ENCODE measurements around the gene LRRC3B.

Gene LRRC3B

DNA sequence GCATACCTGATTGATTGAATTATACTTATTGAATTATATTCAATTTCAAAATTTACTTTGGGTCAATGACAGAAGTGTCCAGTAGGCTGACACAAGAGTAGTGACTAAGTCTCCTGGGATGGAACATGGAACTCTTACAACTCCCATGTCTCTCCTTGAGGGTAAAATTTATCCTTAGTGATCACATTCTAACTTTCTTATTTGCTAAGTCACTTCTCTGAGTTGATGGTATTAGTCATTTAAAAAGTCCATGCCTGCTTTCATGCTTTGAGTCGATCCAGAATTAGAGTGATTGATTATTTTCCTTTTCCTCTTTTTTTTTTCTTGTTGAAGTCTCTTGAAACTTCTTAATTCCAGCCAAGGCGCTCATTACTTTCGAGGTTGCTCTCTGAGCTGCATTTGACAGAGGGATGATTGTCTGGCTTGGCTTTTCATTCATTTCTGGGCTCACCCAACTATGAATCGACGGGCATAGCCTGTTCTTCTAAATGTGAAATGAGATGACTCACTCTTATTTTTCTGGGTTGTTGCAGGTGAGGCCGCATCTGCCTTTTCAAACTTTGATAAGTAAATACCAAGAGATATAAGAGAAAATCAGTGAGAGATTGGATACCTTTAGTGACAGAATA is 34.9 kb downstream of the LRRC3B start:
- Histone ChIP-seq H3K4me3 (ENCODE audit: low read depth, low read length) (no peak overlapping the region), H3K27ac (ENCODE audit: extremely low read depth, low read depth, low read length) (no peak overlapping the region), H3K9me3 (ENCODE audit: control insufficient read depth, insufficient read depth, low read depth, low read length) (no peaks in the 10 kb centered on the region), H3K4me1 (ENCODE audit: control insufficient read depth, insufficient read depth, low read length) (no peaks in the 10 kb centered on the region), H3K36me3 (ENCODE audit: control insufficient read depth in 2 of 2, insufficient read depth in 1 of 2, low read length in 2 of 2) (no peaks in the 10 kb centered on the region)
- ChIA-PET CTCF (no interaction called here), POLR2A (no interaction called here)
- TF ChIP-seq ZNF521 (tag by site-specific recombination; IDR thresholded peaks at IDR 0.05) = no peak
- no peak for TF ChIP-seq ZNF175 (tag by site-specific recombination; IDR thresholded peaks at IDR 0.05)
- TF ChIP-seq ZNF768 (tag by site-specific recombination; IDR thresholded peaks at IDR 0.05) = no peak
- TF ChIP-seq ZNF16 (tag by site-specific recombination; IDR thresholded peaks at IDR 0.05; ENCODE audit: low read depth) = no peak
- no peak for TF ChIP-seq FEZF1 (tag by site-specific recombination; IDR thresholded peaks at IDR 0.05)
- no peak for TF ChIP-seq ZNF248 (tag by site-specific recombination; IDR thresholded peaks at IDR 0.05)
- no peak for TF ChIP-seq ZFP37 (tag by site-specific recombination; IDR thresholded peaks at IDR 0.05)
- no peak for TF ChIP-seq ZNF544 (tag by site-specific recombination; IDR thresholded peaks at IDR 0.05)
- TF ChIP-seq SETDB1 (IDR thresholded peaks at IDR 0.05; ENCODE audit: insufficient read length, low read length) = no peak
- TF ChIP-seq ZNF184 (tag by site-specific recombination; IDR thresholded peaks at IDR 0.05) = no peak
- no peak for TF ChIP-seq ZNF121 (tag by site-specific recombination; IDR thresholded peaks at IDR 0.05)
- no peak for TF ChIP-seq ZSCAN30 (tag by site-specific recombination; IDR thresholded peaks at IDR 0.05)
- no peak for TF ChIP-seq ZNF19 (tag by site-specific recombination; IDR thresholded peaks at IDR 0.05; ENCODE audit: low read depth)
- TF ChIP-seq ZBTB10 (tag by site-specific recombination; IDR thresholded peaks at IDR 0.05) = no peak
- TF ChIP-seq TCF7L2 (IDR thresholded peaks at IDR 0.05; ENCODE audit: borderline replicate concordance, low read depth, low read length) = no peak
- no peak for TF ChIP-seq ELK4 (IDR thresholded peaks at IDR 0.05; ENCODE audit: borderline replicate concordance, low read depth, low read length)
- no peak for TF ChIP-seq PRDM1 (tag by site-specific recombination; IDR thresholded peaks at IDR 0.05)
- no peak for TF ChIP-seq PATZ1 (tag by site-specific recombination; IDR thresholded peaks at IDR 0.05)

DNA sequence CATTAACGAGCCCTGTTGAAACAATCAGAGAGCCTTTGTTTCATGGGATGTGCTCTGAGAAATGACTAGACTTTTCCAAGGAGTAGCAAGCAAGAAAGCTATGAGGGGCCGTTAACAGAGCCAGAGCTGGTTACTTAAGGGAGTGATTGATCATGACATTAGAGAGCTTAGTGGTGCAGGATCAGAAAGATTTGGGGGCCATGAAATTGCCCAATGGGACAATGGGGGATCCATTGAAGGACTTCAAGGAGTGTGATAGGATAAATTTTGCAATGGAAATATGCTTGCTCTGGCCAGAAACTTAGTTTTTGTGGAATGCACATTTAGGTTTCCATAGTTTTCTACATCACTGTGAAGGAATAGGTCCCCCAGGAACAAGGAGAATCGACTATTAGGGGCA is 45.6 kb downstream of the LRRC3B start:
- no peak overlapping the region for H3K4me3 ChIP-seq (ENCODE audit: low read depth, low read length)
- H3K9me3 ChIP-seq (ENCODE audit: control insufficient read depth, insufficient read depth, low read depth, low read length) = no peaks in the 10 kb centered on the region
- H3K4me1 ChIP-seq (ENCODE audit: control insufficient read depth, insufficient read depth, low read length) = no peaks in the 10 kb centered on the region
- ChIA-PET POLR2A (no interaction called here), CTCF (no interaction called here)
- H3K27ac ChIP-seq (ENCODE audit: extremely low read depth, low read depth, low read length) = no peak overlapping the region
- no peaks in the 10 kb centered on the region for H3K36me3 ChIP-seq (ENCODE audit: control insufficient read depth in 2 of 2, insufficient read depth in 1 of 2, low read length in 2 of 2)
- TF ChIP-seq ZNF76 (tag by site-specific recombination; IDR thresholded peaks at IDR 0.05; ENCODE audit: borderline replicate concordance, low read depth) (no peak), ZNF174 (tag by site-specific recombination; IDR thresholded peaks at IDR 0.05) (no peak), ZNF302 (tag by site-specific recombination; IDR thresholded peaks at IDR 0.05; ENCODE audit: low read depth) (no peak), ZBTB20 (tag by site-specific recombination; IDR thresholded peaks at IDR 0.05) (no peak), ZNF248 (tag by site-specific recombination; IDR thresholded peaks at IDR 0.05) (no peak), ZNF514 (tag by site-specific recombination; IDR thresholded peaks at IDR 0.05) (no peak), ZSCAN4 (tag by site-specific recombination; IDR thresholded peaks at IDR 0.05) (no peak), ZNF843 (tag by site-specific recombination; IDR thresholded peaks at IDR 0.05) (no peak)
- TF ChIP-seq, protein P1, sequence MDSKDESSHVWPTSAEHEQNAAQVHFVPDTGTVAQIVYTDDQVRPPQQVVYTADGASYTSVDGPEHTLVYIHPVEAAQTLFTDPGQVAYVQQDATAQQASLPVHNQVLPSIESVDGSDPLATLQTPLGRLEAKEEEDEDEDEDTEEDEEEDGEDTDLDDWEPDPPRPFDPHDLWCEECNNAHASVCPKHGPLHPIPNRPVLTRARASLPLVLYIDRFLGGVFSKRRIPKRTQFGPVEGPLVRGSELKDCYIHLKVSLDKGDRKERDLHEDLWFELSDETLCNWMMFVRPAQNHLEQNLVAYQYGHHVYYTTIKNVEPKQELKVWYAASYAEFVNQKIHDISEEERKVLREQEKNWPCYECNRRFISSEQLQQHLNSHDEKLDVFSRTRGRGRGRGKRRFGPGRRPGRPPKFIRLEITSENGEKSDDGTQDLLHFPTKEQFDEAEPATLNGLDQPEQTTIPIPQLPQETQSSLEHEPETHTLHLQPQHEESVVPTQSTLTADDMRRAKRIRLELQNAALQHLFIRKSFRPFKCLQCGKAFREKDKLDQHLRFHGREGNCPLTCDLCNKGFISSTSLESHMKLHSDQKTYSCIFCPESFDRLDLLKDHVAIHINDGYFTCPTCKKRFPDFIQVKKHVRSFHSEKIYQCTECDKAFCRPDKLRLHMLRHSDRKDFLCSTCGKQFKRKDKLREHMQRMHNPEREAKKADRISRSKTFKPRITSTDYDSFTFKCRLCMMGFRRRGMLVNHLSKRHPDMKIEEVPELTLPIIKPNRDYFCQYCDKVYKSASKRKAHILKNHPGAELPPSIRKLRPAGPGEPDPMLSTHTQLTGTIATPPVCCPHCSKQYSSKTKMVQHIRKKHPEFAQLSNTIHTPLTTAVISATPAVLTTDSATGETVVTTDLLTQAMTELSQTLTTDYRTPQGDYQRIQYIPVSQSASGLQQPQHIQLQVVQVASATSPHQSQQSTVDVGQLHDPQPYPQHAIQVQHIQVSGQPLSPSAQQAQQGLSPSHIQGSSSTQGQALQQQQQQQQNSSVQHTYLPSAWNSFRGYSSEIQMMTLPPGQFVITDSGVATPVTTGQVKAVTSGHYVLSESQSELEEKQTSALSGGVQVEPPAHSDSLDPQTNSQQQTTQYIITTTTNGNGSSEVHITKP (tag by site-specific recombination; IDR thresholded peaks at IDR 0.05) = no peak

All from HEK293 (cell line).